ENCODE results near the gene SIGLEC12. TPM values are rescaled to one million over a fixed set of nuclear protein-coding genes. Genes with fewer than 3 reads are reported as not detected.

Gene SIGLEC12
- total RNA-seq, 1 donor from 2014 or later = not detected

GRCh38 chr19:51461723-51462161 is 39.9 kb downstream of the SIGLEC12 start:
- TF ChIP-seq CTCF (conservative IDR thresholded peaks at IDR 0.05) = no peak

GRCh38 chr19:51460164-51460992 is 41.2 kb downstream of the SIGLEC12 start:
- Mint-ChIP-seq H3K36me3 (ENCODE audit: low read depth) (no peaks in the 10 kb centered on the region), H3K4me1 (no peaks in the 10 kb centered on the region), H3K27me3 (ENCODE audit: low read depth) (peaks cover 53% of the 10 kb centered on the region), H3K4me3 (no peak overlapping the region), H3K27ac (ENCODE audit: unreplicated experiment) (no peak overlapping the region), H3K9me3 (no peaks in the 10 kb centered on the region)
- DNase-seq (ENCODE audit: low read depth, low spot score) = no peak
- TF ChIP-seq CTCF (conservative IDR thresholded peaks at IDR 0.05) = no peak

More at GRCh38 chr19:51461723-51462161, 39.9 kb downstream of the SIGLEC12 start:
- peaks cover 62% of the 10 kb centered on the region for H3K27me3 Mint-ChIP-seq (ENCODE audit: low read depth)
- no peaks in the 10 kb centered on the region for H3K36me3 Mint-ChIP-seq (ENCODE audit: low read depth)
- H3K27ac Mint-ChIP-seq (ENCODE audit: unreplicated experiment) = no peak overlapping the region
- no peaks in the 10 kb centered on the region for H3K4me1 Mint-ChIP-seq
- no peaks in the 10 kb centered on the region for H3K9me3 Mint-ChIP-seq
- no peak for DNase-seq (ENCODE audit: low read depth, low spot score)
- no peak overlapping the region for H3K4me3 Mint-ChIP-seq

GRCh38 chr19:51458899-51459505 is 42.6 kb downstream of the SIGLEC12 start:
- no peaks in the 10 kb centered on the region for H3K4me1 Mint-ChIP-seq
- DNase-seq (ENCODE audit: low read depth, low spot score) = no peak
- no peaks in the 10 kb centered on the region for H3K9me3 Mint-ChIP-seq
- no peak overlapping the region for H3K27ac Mint-ChIP-seq (ENCODE audit: unreplicated experiment)
- peaks cover 46% of the 10 kb centered on the region for H3K27me3 Mint-ChIP-seq (ENCODE audit: low read depth)
- no peak overlapping the region for H3K4me3 Mint-ChIP-seq
- no peak for TF ChIP-seq CTCF (conservative IDR thresholded peaks at IDR 0.05)
- no peaks in the 10 kb centered on the region for H3K36me3 Mint-ChIP-seq (ENCODE audit: low read depth)

- Mint-ChIP-seq H3K27me3 (ENCODE audit: low read depth) (peaks cover 46% of the 10 kb centered on the region), H3K4me3 (no peak within 1 kb of the TSS), H3K4me1 (no peaks in the 10 kb centered on the region), H3K9me3 (no peaks in the 10 kb centered on the region), H3K27ac (ENCODE audit: unreplicated experiment) (no peak within 1 kb of the TSS), H3K36me3 (ENCODE audit: low read depth) (no peaks in the 10 kb centered on the region)
- TF ChIP-seq CTCF (conservative IDR thresholded peaks at IDR 0.05) = no peak
- DNase-seq (ENCODE audit: low read depth, low spot score) = no peak
These were observed 43.5 kb downstream of the SIGLEC12 start, which contains the start of gene SIGLEC8 for GRCh38 chr19:51458051-51458645. SIGLEC8 (minus strand) TSS chr19:51458454; CDS start chr19:51458387, 67 bp downstream.

- Mint-ChIP-seq H3K27me3 (ENCODE audit: low read depth) (peaks cover 42% of the 10 kb centered on the region), H3K4me3 (no peak overlapping the region), H3K27ac (ENCODE audit: unreplicated experiment) (no peak overlapping the region), H3K9me3 (no peaks in the 10 kb centered on the region), H3K36me3 (ENCODE audit: low read depth) (no peaks in the 10 kb centered on the region), H3K4me1 (no peaks in the 10 kb centered on the region)
- no peak for DNase-seq (ENCODE audit: low read depth, low spot score)
- no peak for TF ChIP-seq CTCF (conservative IDR thresholded peaks at IDR 0.05)
These were observed 44.1 kb downstream of the SIGLEC12 start for GRCh38 chr19:51457351-51458013.
